H1 (cell line): Measurements from ENCODE around the gene SVIL. TPM values are rescaled to one million over a fixed set of nuclear protein-coding genes. Genes with fewer than 3 reads are reported as not detected.

Experiments
- ASH2L ChIP-seq: fragments of 200-600, 300-600 bp; sonication (generic); IDR thresholded peaks from one replicate; pipeline ENCODE4 v1.7.1; 2017; ENCODE audit warnings: low read length
- BACH1 ChIP-seq: IDR thresholded peaks from 2 replicates; pipeline ENCODE4 v1.6.1; 2012; ENCODE audit warnings: low read length, improper control_type of control experiment
- BCL11A ChIP-seq, 2 experiments: IDR thresholded peaks; one replicate each; pipeline ENCODE4 v1.6.1; 2011; ENCODE audit warnings: low read depth in 2 of 2, low read length in 2 of 2, mild to moderate bottlenecking in 2 of 2
- CHD1 ChIP-seq: IDR thresholded peaks from 2 replicates; pipeline ENCODE4 v1.6.1; 2012; ENCODE audit warnings: low read depth, low read length, improper control_type of control experiment
- EZH2 ChIP-seq: fragments of 200-600 bp; sonication (generic); IDR thresholded peaks from 2 replicates; pipeline ENCODE4 v1.7.1; 2012; ENCODE audit warnings: low read depth, mild to moderate bottlenecking, moderate library complexity, low read length, inconsistent platforms; ENCODE audit not compliant: severe bottlenecking
- FOSL1 ChIP-seq: IDR thresholded peaks from 2 replicates; pipeline ENCODE4 v1.6.1; 2011; ENCODE audit warnings: mild to moderate bottlenecking, low read depth, low read length, moderate library complexity; ENCODE audit not compliant: insufficient read depth
- GTF2F1 ChIP-seq: IDR thresholded peaks from 2 replicates; pipeline ENCODE4 v1.6.1; 2012; ENCODE audit warnings: low read depth, low read length, improper control_type of control experiment, borderline replicate concordance
- HDAC2 ChIP-seq, 2 experiments: fragments of 300-600 bp in 1 of 2; sonication (generic) in 1 of 2; IDR thresholded peaks; 2 replicates each; pipeline ENCODE4 v1.6.1; 2011 to 2012; ENCODE audit warnings: low read depth in 2 of 2, low read length in 2 of 2, mild to moderate bottlenecking in 2 of 2, moderate library complexity in 2 of 2, borderline replicate concordance in 1 of 2, inconsistent platforms in 1 of 2
- RXRA ChIP-seq: IDR thresholded peaks from 2 replicates; pipeline ENCODE4 v1.6.1; 2011; ENCODE audit warnings: low read depth, mild to moderate bottlenecking, low read length, moderate library complexity; ENCODE audit not compliant: insufficient read depth
- SP2 ChIP-seq: IDR thresholded peaks from 2 replicates; pipeline ENCODE4 v1.6.1; 2012; ENCODE audit warnings: mild to moderate bottlenecking, low read length, inconsistent platforms
- polyA plus RNA-seq, 7 experiments: library from polyadenylated mRNA; depleted of rRNA in 3 of 7; stranded (reverse) in 5 of 7; unstranded in 2 of 7; fragments of >200 nt in 5 of 7; fragments of 200-250 nt in 2 of 7; gene quantifications; 1 replicate in 5 of 7; 2 replicates in 1 of 7; 4 replicates in 1 of 7; pipeline versions ENCODE4 v1.2.1 to v1.2.3, GENCODE V29; 2011 to 2013; ENCODE audit warnings: missing spikeins in 2 of 7, mixed read lengths in 2 of 7
- total RNA-seq: library from RNA; stranded (reverse); fragmentation: NEBNext Ultra II Directional; extraction: Animal tissue kit (Norgen Biotek cat#: 25700); gene quantifications from 2 replicates; pipeline ENCODE4 v1.2.1, GENCODE V29; 2021
- TF ChIP-seq, protein P1 (sequence below): fragments of 300-600 bp; sonication (generic); IDR thresholded peaks from 2 replicates; pipeline ENCODE4 v1.7.1; 2012; ENCODE audit warnings: low read length, moderate library complexity, mild to moderate bottlenecking, inconsistent platforms; ENCODE audit not compliant: insufficient replicate concordance

SVIL gene
- total and polyA plus RNA-seq, 2 of the 8 experiments (the other 6 are each of a cell fraction or from before 2014, with no cell fraction given) = 4.7 to 15.4 TPM

DNA sequence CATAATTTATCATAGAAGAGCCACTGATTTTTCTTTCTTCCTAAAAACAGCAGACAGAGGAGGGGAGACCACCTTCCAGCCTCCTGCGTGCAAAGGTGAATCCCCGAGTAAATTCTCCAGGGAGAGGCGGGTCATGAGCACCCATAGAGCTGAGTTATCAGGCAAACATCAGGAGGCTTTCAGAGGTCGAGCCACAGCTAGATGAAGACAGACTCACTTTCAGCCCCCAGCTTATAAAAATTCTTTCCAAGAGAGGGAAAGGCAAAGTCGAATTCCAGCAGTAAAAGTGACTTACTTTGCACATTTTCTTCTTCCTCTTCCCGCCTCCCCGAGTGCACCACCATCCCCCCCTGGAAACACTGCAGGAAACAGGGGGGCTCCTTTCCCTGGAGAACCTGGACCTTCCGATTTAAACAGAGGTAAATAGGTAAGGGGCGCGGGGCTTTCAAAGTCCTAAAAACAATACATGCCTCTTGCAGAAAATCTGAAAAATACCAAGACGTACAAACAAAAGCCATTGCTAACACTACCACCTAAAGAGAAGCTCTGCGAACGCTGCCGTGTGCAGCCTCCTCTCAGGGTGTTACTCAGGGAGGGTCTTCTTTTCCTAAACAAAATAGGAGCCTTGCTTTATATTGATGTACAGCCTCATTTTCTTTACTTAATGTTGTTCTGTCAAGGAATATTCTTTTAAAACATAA is 163.8 kb downstream of the SVIL start (continued):
- TF ChIP-seq, protein P1, sequence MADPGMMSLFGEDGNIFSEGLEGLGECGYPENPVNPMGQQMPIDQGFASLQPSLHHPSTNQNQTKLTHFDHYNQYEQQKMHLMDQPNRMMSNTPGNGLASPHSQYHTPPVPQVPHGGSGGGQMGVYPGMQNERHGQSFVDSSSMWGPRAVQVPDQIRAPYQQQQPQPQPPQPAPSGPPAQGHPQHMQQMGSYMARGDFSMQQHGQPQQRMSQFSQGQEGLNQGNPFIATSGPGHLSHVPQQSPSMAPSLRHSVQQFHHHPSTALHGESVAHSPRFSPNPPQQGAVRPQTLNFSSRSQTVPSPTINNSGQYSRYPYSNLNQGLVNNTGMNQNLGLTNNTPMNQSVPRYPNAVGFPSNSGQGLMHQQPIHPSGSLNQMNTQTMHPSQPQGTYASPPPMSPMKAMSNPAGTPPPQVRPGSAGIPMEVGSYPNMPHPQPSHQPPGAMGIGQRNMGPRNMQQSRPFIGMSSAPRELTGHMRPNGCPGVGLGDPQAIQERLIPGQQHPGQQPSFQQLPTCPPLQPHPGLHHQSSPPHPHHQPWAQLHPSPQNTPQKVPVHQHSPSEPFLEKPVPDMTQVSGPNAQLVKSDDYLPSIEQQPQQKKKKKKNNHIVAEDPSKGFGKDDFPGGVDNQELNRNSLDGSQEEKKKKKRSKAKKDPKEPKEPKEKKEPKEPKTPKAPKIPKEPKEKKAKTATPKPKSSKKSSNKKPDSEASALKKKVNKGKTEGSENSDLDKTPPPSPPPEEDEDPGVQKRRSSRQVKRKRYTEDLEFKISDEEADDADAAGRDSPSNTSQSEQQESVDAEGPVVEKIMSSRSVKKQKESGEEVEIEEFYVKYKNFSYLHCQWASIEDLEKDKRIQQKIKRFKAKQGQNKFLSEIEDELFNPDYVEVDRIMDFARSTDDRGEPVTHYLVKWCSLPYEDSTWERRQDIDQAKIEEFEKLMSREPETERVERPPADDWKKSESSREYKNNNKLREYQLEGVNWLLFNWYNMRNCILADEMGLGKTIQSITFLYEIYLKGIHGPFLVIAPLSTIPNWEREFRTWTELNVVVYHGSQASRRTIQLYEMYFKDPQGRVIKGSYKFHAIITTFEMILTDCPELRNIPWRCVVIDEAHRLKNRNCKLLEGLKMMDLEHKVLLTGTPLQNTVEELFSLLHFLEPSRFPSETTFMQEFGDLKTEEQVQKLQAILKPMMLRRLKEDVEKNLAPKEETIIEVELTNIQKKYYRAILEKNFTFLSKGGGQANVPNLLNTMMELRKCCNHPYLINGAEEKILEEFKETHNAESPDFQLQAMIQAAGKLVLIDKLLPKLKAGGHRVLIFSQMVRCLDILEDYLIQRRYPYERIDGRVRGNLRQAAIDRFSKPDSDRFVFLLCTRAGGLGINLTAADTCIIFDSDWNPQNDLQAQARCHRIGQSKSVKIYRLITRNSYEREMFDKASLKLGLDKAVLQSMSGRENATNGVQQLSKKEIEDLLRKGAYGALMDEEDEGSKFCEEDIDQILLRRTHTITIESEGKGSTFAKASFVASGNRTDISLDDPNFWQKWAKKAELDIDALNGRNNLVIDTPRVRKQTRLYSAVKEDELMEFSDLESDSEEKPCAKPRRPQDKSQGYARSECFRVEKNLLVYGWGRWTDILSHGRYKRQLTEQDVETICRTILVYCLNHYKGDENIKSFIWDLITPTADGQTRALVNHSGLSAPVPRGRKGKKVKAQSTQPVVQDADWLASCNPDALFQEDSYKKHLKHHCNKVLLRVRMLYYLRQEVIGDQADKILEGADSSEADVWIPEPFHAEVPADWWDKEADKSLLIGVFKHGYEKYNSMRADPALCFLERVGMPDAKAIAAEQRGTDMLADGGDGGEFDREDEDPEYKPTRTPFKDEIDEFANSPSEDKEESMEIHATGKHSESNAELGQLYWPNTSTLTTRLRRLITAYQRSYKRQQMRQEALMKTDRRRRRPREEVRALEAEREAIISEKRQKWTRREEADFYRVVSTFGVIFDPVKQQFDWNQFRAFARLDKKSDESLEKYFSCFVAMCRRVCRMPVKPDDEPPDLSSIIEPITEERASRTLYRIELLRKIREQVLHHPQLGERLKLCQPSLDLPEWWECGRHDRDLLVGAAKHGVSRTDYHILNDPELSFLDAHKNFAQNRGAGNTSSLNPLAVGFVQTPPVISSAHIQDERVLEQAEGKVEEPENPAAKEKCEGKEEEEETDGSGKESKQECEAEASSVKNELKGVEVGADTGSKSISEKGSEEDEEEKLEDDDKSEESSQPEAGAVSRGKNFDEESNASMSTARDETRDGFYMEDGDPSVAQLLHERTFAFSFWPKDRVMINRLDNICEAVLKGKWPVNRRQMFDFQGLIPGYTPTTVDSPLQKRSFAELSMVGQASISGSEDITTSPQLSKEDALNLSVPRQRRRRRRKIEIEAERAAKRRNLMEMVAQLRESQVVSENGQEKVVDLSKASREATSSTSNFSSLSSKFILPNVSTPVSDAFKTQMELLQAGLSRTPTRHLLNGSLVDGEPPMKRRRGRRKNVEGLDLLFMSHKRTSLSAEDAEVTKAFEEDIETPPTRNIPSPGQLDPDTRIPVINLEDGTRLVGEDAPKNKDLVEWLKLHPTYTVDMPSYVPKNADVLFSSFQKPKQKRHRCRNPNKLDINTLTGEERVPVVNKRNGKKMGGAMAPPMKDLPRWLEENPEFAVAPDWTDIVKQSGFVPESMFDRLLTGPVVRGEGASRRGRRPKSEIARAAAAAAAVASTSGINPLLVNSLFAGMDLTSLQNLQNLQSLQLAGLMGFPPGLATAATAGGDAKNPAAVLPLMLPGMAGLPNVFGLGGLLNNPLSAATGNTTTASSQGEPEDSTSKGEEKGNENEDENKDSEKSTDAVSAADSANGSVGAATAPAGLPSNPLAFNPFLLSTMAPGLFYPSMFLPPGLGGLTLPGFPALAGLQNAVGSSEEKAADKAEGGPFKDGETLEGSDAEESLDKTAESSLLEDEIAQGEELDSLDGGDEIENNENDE = no peak
- TF ChIP-seq RXRA = no peak
- no peak for TF ChIP-seq EZH2
- TF ChIP-seq BACH1 = no peak
- TF ChIP-seq GTF2F1 = no peak
- no peak for TF ChIP-seq ASH2L
- no peak for TF ChIP-seq FOSL1
- TF ChIP-seq CHD1 = no peak
- TF ChIP-seq HDAC2 (IDR thresholded peaks at IDR 0.05; ENCODE audit: borderline replicate concordance in 1 of 2, low read depth in 2 of 2, low read length in 2 of 2) = no peak
- TF ChIP-seq SP2 = no peak
- TF ChIP-seq BCL11A (IDR thresholded peaks at IDR 0.05; ENCODE audit: low read depth in 2 of 2, low read length in 2 of 2) = no peak
